Endodermal cell (in vitro differentiated cells): Measurements from ENCODE around the gene SELENOO. TPM values are rescaled to one million over a fixed set of nuclear protein-coding genes. Genes with fewer than 3 reads are reported as not detected.
A peak's percentile ranks its signal among the peaks of the same experiment; 100 is the strongest.

Source experiments
- DNase-seq: peaks from one replicate; pipeline ENCODE4 v3.0.0-alpha.2; 2017
- H3K27ac ChIP-seq: 2 replicates; pipeline ENCODE4 v1.5.1; 2013; ENCODE audit warnings: mild to moderate bottlenecking, low read depth, low read length, moderate library complexity
- H3K27me3 ChIP-seq: 2 replicates; pipeline ENCODE4 v1.6.1; 2013; ENCODE audit warnings: mild to moderate bottlenecking, low read length, moderate library complexity; ENCODE audit not compliant: insufficient read depth, control insufficient read depth, poor library complexity, severe bottlenecking
- H3K36me3 ChIP-seq: 2 replicates; pipeline ENCODE4 v1.7.0; 2013; ENCODE audit warnings: mild to moderate bottlenecking, low read length, moderate library complexity; ENCODE audit not compliant: control insufficient read depth, insufficient read depth
- H3K4me1 ChIP-seq: one replicate; pipeline ENCODE4 v1.7.0; 2013; ENCODE audit warnings: low read length; ENCODE audit not compliant: control insufficient read depth, insufficient read depth
- H3K4me3 ChIP-seq: 2 replicates; pipeline ENCODE4 v1.5.1; 2013; ENCODE audit warnings: mild to moderate bottlenecking, low read length, moderate library complexity
- H3K9ac ChIP-seq: 2 replicates; pipeline ENCODE4 v1.6.1; 2013; ENCODE audit warnings: mild to moderate bottlenecking, low read length, moderate library complexity; ENCODE audit not compliant: poor library complexity, severe bottlenecking; ENCODE audit errors: extremely low read depth
- H3K9me3 ChIP-seq: 2 replicates; pipeline ENCODE4 v1.6.1; 2013; ENCODE audit warnings: mild to moderate bottlenecking, low read length, moderate library complexity; ENCODE audit not compliant: control insufficient read depth
- H3K27ac Mint-ChIP-seq: 2 replicates; pipeline ENCODE4 v1.8.0; 2020; ENCODE audit warnings: mixed read lengths
- H3K27me3 Mint-ChIP-seq: 2 replicates; pipeline ENCODE4 v1.8.0; 2021; ENCODE audit warnings: mild to moderate bottlenecking, mixed read lengths; ENCODE audit not compliant: insufficient read depth
- H3K36me3 Mint-ChIP-seq: 2 replicates; pipeline ENCODE4 v1.8.0; 2020; ENCODE audit warnings: low read depth, mixed read lengths
- H3K4me1 Mint-ChIP-seq: 2 replicates; pipeline ENCODE4 v1.8.0; 2020; ENCODE audit warnings: mixed read lengths
- H3K4me3 Mint-ChIP-seq: 2 replicates; pipeline ENCODE4 v1.8.0; 2020; ENCODE audit warnings: mild to moderate bottlenecking, moderate library complexity, mixed read lengths
- H3K9me3 Mint-ChIP-seq: 2 replicates; pipeline ENCODE4 v1.8.0; 2020; ENCODE audit warnings: mild to moderate bottlenecking, mixed read lengths
- CTCF ChIP-seq: fragments of 200-600 bp; sonication (generic); conservative IDR thresholded peaks from 2 replicates; pipeline ENCODE4 v1.5.0; 2021; ENCODE audit warnings: antibody characterized with exemption, mild to moderate bottlenecking
- WGBS, 2 experiments: methylation state at CpG; one replicate each; pipeline versions ENCODE4 v1.1.5 to v1.1.7; 2013; ENCODE audit warnings: missing lambda C conversion rate in 2 of 2, mixed read lengths in 1 of 2; ENCODE audit not compliant: insufficient coverage in 1 of 2, insufficient read length in 1 of 2; 5-methylcytosine and 5-hydroxymethylcytosine counted together
- total RNA-seq, 2 donors: library from RNA; stranded (reverse); fragmentation: NEBNext Ultra II Directional in 1 of 2; extraction: Animal tissue kit (Norgen Biotek cat#: 25700) in 1 of 2; gene quantifications; 2 replicates in 1 of 2; 3 replicates in 1 of 2; pipeline ENCODE4 v1.2.1, GENCODE V29; 2021

The SELENOO gene
- total RNA-seq, 2 donors from 2014 or later = 22.2 to 22.9 TPM

- no peak overlapping the region for H3K4me3 ChIP-seq
- H3K36me3 Mint-ChIP-seq = peaks cover 14% of the 10 kb centered on the region
- no peak overlapping the region for H3K9ac ChIP-seq
- peak; percentile 53 for TF ChIP-seq CTCF
- no peaks in the 10 kb centered on the region for H3K27me3 ChIP-seq
- H3K27me3 Mint-ChIP-seq = no peaks in the 10 kb centered on the region
- H3K27ac ChIP-seq = no peak overlapping the region
- DNase-seq = no peak
- H3K27ac Mint-ChIP-seq = no peak overlapping the region
- peaks cover 25% of the 10 kb centered on the region for H3K36me3 ChIP-seq
- H3K4me1 ChIP-seq = peaks cover 3% of the 10 kb centered on the region
- H3K9me3 ChIP-seq = no peaks in the 10 kb centered on the region
- 88 to 90% methylated on average over 13 to 20 of the region's 20 CpGs for WGBS, 2 experiments
- H3K9me3 Mint-ChIP-seq = no peaks in the 10 kb centered on the region
- H3K4me1 Mint-ChIP-seq = peaks cover 18% of the 10 kb centered on the region
- peak overlapping the region; percentile 90 for H3K4me3 Mint-ChIP-seq
Observed at GRCh38 chr22:50246242-50247175, 45.7 kb downstream of the SELENOO start.

GRCh38 chr22:50247748-50248147, 46.9 kb downstream of the SELENOO start:
- peaks cover 11% of the 10 kb centered on the region for H3K4me1 Mint-ChIP-seq
- H3K9ac ChIP-seq = no peak overlapping the region
- peak overlapping the region; percentile 53 for H3K27ac Mint-ChIP-seq

More at GRCh38 chr22:50247748-50248147, 46.9 kb downstream of the SELENOO start:
- peaks cover 25% of the 10 kb centered on the region for H3K36me3 ChIP-seq
- Mint-ChIP-seq H3K36me3 (peaks cover 14% of the 10 kb centered on the region), H3K4me3 (no peak overlapping the region), H3K27me3 (no peaks in the 10 kb centered on the region), H3K9me3 (no peaks in the 10 kb centered on the region)
- WGBS, 2 experiments = 64 to 73% methylated on average over 14 to 16 of the region's 16 CpGs
- no peaks in the 10 kb centered on the region for H3K9me3 ChIP-seq
- no peak for TF ChIP-seq CTCF
- no peaks in the 10 kb centered on the region for H3K27me3 ChIP-seq
- no peak overlapping the region for H3K4me3 ChIP-seq
- DNase-seq = peak; percentile 93
- H3K4me1 ChIP-seq = peaks cover 3% of the 10 kb centered on the region
- H3K27ac ChIP-seq = no peak overlapping the region
